Skeletal muscle satellite cell (primary cell): ENCODE measurements around the gene NDUFB5. TPM values are rescaled to one million over a fixed set of nuclear protein-coding genes. Genes with fewer than 3 reads are reported as not detected.
A peak's percentile ranks its signal among the peaks of the same experiment; 100 is the strongest.

Experiments
- H3K27me3 ChIP-seq: 2 replicates; pipeline ENCODE4 v1.7.0; 2013; ENCODE audit warnings: low read length; ENCODE audit not compliant: control insufficient read depth, insufficient read depth
- H3K36me3 ChIP-seq: 2 replicates; pipeline ENCODE4 v1.7.0; 2013; ENCODE audit warnings: mild to moderate bottlenecking, control low read depth, low read length; ENCODE audit not compliant: insufficient read depth
- H3K4me1 ChIP-seq: 2 replicates; pipeline ENCODE4 v1.7.0; 2013; ENCODE audit warnings: low read length; ENCODE audit not compliant: control insufficient read depth, insufficient read depth
- H3K4me2 ChIP-seq: 2 replicates; pipeline ENCODE4 v1.7.0; 2013; ENCODE audit warnings: mild to moderate bottlenecking, low read length
- H3K4me3 ChIP-seq: 2 replicates; pipeline ENCODE4 v1.7.0; 2013; ENCODE audit warnings: low read length
- H3K9ac ChIP-seq: 2 replicates; pipeline ENCODE4 v1.7.0; 2013; ENCODE audit warnings: mild to moderate bottlenecking, low read depth, low read length, moderate library complexity
- H3K9me3 ChIP-seq: replicated peaks from 2 replicates; pipeline ENCODE4 v1.7.0; 2013; ENCODE audit warnings: mild to moderate bottlenecking, control low read depth, low read length
- small RNA-seq: library from RNA; depleted of rRNA; stranded (forward); fragments of <200 nt; gene quantifications from one replicate; pipeline ENCODE3, GENCODE V24; 2012

NDUFB5 gene

GRCh38 chr3:179666030-179666429, 61.4 kb downstream of the NDUFB5 start:
- Histone ChIP-seq H3K4me2 (peak overlapping the region; percentile 54), H3K4me1 (peaks cover 12% of the 10 kb centered on the region), H3K27me3 (no peaks in the 10 kb centered on the region), H3K4me3 (peak overlapping the region; percentile 30), H3K36me3 (no peaks in the 10 kb centered on the region), H3K9ac (no peak overlapping the region), H3K9me3 (no peaks in the 10 kb centered on the region)

- no peaks in the 10 kb centered on the region for H3K36me3 ChIP-seq
- H3K9me3 ChIP-seq = no peaks in the 10 kb centered on the region
- H3K27me3 ChIP-seq = no peaks in the 10 kb centered on the region
- peak overlapping the region; percentile 30 for H3K4me3 ChIP-seq
- peaks cover 12% of the 10 kb centered on the region for H3K4me1 ChIP-seq
- peak overlapping the region; percentile 54 for H3K4me2 ChIP-seq
- no peak overlapping the region for H3K9ac ChIP-seq
These were observed 61.9 kb downstream of the NDUFB5 start for GRCh38 chr3:179666436-179667035.

- H3K9me3 ChIP-seq = no peaks in the 10 kb centered on the region
- H3K36me3 ChIP-seq = no peaks in the 10 kb centered on the region
- H3K4me1 ChIP-seq = peaks cover 12% of the 10 kb centered on the region
- no peaks in the 10 kb centered on the region for H3K27me3 ChIP-seq
- H3K4me3 ChIP-seq = no peak overlapping the region
- no peak overlapping the region for H3K9ac ChIP-seq
- H3K4me2 ChIP-seq = no peak overlapping the region
These were observed 63.8 kb downstream of the NDUFB5 start for GRCh38 chr3:179668429-179668828.

- H3K4me1 ChIP-seq = peaks cover 12% of the 10 kb centered on the region
- H3K36me3 ChIP-seq = no peaks in the 10 kb centered on the region
- no peaks in the 10 kb centered on the region for H3K9me3 ChIP-seq
- no peaks in the 10 kb centered on the region for H3K27me3 ChIP-seq
- no peak overlapping the region for H3K4me2 ChIP-seq
- no peak overlapping the region for H3K4me3 ChIP-seq
- H3K9ac ChIP-seq = no peak overlapping the region
These were observed 65.7 kb downstream of the NDUFB5 start for GRCh38 chr3:179670311-179670710.

DNA sequence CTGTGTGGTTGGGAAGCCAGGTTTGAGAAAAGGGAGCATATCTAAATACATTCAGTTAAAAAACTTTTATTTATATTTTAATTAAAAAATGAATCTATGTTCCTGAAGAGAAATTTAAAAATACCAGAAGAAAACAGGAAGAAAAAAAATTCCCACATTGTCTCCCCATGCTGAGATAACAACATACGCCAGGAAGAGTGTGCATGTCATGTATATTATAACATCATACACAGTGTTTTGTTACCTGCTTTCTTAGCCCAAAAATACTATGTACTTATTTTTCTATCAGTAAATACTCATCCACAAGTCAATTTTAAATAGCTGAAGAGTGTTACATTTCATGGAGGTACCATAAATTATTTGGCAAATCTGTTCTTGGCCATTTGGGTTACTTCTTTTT, 66.7 kb downstream of the NDUFB5 start:
- Histone ChIP-seq H3K27me3 (no peaks in the 10 kb centered on the region), H3K9ac (no peak overlapping the region), H3K4me2 (no peak overlapping the region), H3K4me3 (no peak overlapping the region), H3K9me3 (no peaks in the 10 kb centered on the region), H3K4me1 (peaks cover 6% of the 10 kb centered on the region), H3K36me3 (no peaks in the 10 kb centered on the region)

DNA sequence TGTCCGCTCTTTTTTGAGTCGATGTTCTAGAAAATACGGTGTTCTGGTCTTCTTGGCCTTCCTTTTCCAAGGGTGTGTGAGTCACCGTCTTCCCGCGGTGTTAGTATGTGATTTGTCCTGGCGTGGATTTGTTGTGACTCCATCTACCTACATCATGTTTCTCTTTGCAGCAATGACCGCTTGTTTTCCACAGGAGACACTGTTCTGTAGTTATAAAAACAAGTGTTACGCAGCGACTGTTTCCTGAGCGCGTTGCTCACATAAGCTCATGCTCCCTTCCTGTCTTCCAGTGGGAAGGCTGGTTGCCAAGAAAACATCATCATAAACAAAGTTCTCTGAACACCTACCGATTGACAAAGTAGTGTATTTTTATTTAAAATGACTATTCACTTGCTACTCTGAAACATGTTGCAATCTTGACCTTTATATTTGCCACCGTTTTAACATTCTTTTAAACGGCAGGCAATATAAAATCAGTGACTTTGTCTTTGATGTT, 67.2 kb downstream of the NDUFB5 start:
- no peaks in the 10 kb centered on the region for H3K27me3 ChIP-seq
- H3K36me3 ChIP-seq = no peaks in the 10 kb centered on the region
- no peak overlapping the region for H3K4me3 ChIP-seq
- H3K9me3 ChIP-seq = no peaks in the 10 kb centered on the region
- H3K4me1 ChIP-seq = peaks cover 1% of the 10 kb centered on the region
- H3K9ac ChIP-seq = no peak overlapping the region
- H3K4me2 ChIP-seq = no peak overlapping the region

DNA sequence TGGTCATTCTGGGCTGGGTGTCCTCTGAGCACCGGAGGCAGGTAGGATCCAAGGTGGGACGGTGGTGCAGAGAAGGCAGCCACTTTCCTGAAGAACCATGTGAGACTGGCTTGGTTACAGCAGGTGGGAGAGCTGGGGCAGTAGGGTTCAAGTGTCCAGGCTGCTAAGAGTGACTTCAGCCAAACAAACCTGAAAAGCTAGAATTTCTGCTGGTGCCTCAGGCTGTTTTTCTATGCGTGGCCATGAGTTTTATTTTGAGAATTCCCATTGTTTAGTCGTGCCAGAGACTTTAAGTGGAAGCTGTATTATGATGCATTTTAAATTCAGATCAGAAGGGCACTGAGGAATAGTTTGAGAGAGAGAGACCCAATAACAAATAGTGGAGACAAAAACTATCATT, 68.3 kb downstream of the NDUFB5 start:
- Histone ChIP-seq H3K27me3 (no peaks in the 10 kb centered on the region), H3K4me1 (no peaks in the 10 kb centered on the region), H3K4me2 (no peak overlapping the region), H3K9me3 (no peaks in the 10 kb centered on the region), H3K4me3 (no peak overlapping the region), H3K9ac (no peak overlapping the region), H3K36me3 (no peaks in the 10 kb centered on the region)

GRCh38 chr3:179673523-179673922, 68.9 kb downstream of the NDUFB5 start:
- Histone ChIP-seq H3K9me3 (no peaks in the 10 kb centered on the region), H3K4me2 (no peak overlapping the region), H3K36me3 (no peaks in the 10 kb centered on the region), H3K4me3 (no peak overlapping the region), H3K27me3 (no peaks in the 10 kb centered on the region), H3K4me1 (no peaks in the 10 kb centered on the region), H3K9ac (no peak overlapping the region)

- H3K4me3 ChIP-seq = no peak overlapping the region
- no peak overlapping the region for H3K4me2 ChIP-seq
- H3K9me3 ChIP-seq = no peaks in the 10 kb centered on the region
- peaks cover 11% of the 10 kb centered on the region for H3K4me1 ChIP-seq
- no peaks in the 10 kb centered on the region for H3K36me3 ChIP-seq
- H3K27me3 ChIP-seq = no peaks in the 10 kb centered on the region
- H3K9ac ChIP-seq = no peak overlapping the region
These were observed 71.5 kb downstream of the NDUFB5 start for GRCh38 chr3:179676081-179676480.

Small RNA genes within 50 kb of the gene (small RNA-seq; reads per million reads assigned to genes)
- gene AC090425.1 (not detected), gene RF01210 (not detected)
